IMR-90 (cell line): ENCODE measurements around the gene RASSF3.

Source experiments
- CTCF ChIP-seq: conservative IDR thresholded peaks from 2 replicates; pipeline ENCODE4 v1.5.1; 2012; ENCODE audit warnings: mild to moderate bottlenecking, low read depth, low read length, improper control_type of control experiment
- FOS ChIP-seq: fragments of 150-350 bp; IDR thresholded peaks from 2 replicates; pipeline ENCODE4 v1.6.1; 2016; ENCODE audit warnings: low read depth, low read length
- MXI1 ChIP-seq: IDR thresholded peaks from 2 replicates; pipeline ENCODE4 v1.6.1; 2012; ENCODE audit warnings: low read depth, mild to moderate bottlenecking, low read length, moderate library complexity, borderline replicate concordance
- NFE2L2 ChIP-seq: fragments of 150-350 bp; IDR thresholded peaks from 2 replicates; pipeline ENCODE4 v1.6.1; 2016; ENCODE audit warnings: low read depth, mild to moderate bottlenecking, low read length
- POLR2A ChIP-seq: IDR thresholded peaks from 2 replicates; pipeline ENCODE4 v1.6.1; 2012; ENCODE audit warnings: mild to moderate bottlenecking, low read depth, low read length
- RAD21 ChIP-seq: IDR thresholded peaks from 2 replicates; pipeline ENCODE4 v1.6.1; 2012; ENCODE audit warnings: low read length, improper control_type of control experiment
- RFX5 ChIP-seq: IDR thresholded peaks from 2 replicates; pipeline ENCODE4 v1.8.0; 2012; ENCODE audit warnings: low read depth, mild to moderate bottlenecking, low read length, moderate library complexity
- SMC3 ChIP-seq: fragments of 150-350 bp; IDR thresholded peaks from 2 replicates; pipeline ENCODE4 v1.6.1; 2016; ENCODE audit warnings: low read depth, mild to moderate bottlenecking, antibody characterized with exemption, low read length, moderate library complexity
- USF2 ChIP-seq: fragments of 150-350 bp; IDR thresholded peaks from 2 replicates; pipeline ENCODE4 v1.6.1; 2017; ENCODE audit warnings: mild to moderate bottlenecking, antibody characterized with exemption, low read length, low read depth

DNA sequence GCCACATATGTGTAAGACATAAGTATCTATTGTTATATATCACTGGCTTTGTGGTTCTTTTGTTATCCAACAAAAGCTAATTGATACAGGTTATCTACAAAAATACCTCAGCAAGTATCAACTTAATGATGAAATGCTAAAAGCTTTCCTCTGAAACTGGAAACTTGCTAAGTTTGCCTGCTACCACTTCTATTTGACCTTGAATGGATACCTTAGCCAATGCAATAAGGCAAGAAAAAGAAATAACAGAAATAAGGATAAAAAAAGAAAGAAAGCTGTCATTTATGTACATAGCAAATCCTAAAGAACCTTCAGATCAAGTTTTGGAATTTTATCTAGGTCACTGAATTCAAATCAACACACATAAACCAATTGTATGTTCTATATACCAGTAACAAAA is 35.5 kb upstream of the RASSF3 start:
- TF ChIP-seq NFE2L2 = no peak
- no peak for TF ChIP-seq CTCF
- no peak for TF ChIP-seq RAD21
- TF ChIP-seq MXI1 = no peak
- TF ChIP-seq FOS = no peak
- no peak for TF ChIP-seq RFX5
- no peak for TF ChIP-seq POLR2A
- no peak for TF ChIP-seq SMC3
- no peak for TF ChIP-seq USF2
